A549 (cell line): ENCODE data around the gene SHLD1.
"Not testable (repeated sequence)": the region's sequence is repeated elsewhere in the genome, so short reads cannot be mapped to it uniquely, and the experiment has no call there.

Experiments used
- CHD2 ChIP-seq: fragments of 150-350 bp; IDR thresholded peaks from 2 replicates; pipeline ENCODE4 v1.6.1; 2014; ENCODE audit warnings: low read length; ENCODE audit not compliant: partially characterized antibody
- FOXS1 ChIP-seq: fragments of 250-450 bp; sonication (Bioruptor Pico); IDR thresholded peaks from 2 replicates; pipeline ENCODE4 v1.5.0; 2020; ENCODE audit warnings: mild to moderate bottlenecking, moderate library complexity
- SMC3 ChIP-seq: fragments of >200 bp; sonication (Bioruptor Twin); formaldehyde crosslinking; IDR thresholded peaks from 3 replicates; pipeline ENCODE4 v1.6.1; 2018; ENCODE audit warnings: inconsistent platforms
- TFCP2L1 ChIP-seq: fragments of 250-450 bp; sonication (Bioruptor Pico); IDR thresholded peaks from 2 replicates; pipeline ENCODE4 v1.5.0; 2021; ENCODE audit warnings: mild to moderate bottlenecking
- TF ChIP-seq, protein P1 (sequence below): fragments of >200 bp; sonication (Bioruptor Twin); formaldehyde crosslinking; IDR thresholded peaks from 3 replicates; pipeline ENCODE4 v1.5.1; 2016

DNA sequence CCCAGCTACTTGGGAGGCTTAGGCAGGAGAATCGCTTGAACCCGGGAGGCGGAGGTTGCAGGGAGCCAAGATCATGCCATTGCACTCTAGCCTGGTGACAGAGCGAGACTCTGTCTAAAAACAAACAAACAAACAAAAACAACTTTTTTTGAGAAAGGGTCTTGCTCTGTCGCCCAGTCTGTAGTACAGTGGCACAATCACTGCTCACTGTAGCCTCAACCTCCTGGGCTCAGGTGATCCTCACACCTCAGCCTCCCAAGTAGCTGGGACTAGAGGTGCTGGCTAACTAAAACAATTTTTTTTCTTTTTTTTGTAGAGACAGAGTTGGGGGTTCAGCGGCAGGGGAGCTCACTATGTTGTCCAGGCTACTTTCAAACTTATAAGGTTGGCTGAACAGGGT, 28.8 kb upstream of the SHLD1 start:
- TF ChIP-seq FOXS1 (CRISPR knock-in tag); TFCP2L1 (CRISPR knock-in tag); SMC3; CHD2: not testable (repeated sequence)
- TF ChIP-seq, protein P1, sequence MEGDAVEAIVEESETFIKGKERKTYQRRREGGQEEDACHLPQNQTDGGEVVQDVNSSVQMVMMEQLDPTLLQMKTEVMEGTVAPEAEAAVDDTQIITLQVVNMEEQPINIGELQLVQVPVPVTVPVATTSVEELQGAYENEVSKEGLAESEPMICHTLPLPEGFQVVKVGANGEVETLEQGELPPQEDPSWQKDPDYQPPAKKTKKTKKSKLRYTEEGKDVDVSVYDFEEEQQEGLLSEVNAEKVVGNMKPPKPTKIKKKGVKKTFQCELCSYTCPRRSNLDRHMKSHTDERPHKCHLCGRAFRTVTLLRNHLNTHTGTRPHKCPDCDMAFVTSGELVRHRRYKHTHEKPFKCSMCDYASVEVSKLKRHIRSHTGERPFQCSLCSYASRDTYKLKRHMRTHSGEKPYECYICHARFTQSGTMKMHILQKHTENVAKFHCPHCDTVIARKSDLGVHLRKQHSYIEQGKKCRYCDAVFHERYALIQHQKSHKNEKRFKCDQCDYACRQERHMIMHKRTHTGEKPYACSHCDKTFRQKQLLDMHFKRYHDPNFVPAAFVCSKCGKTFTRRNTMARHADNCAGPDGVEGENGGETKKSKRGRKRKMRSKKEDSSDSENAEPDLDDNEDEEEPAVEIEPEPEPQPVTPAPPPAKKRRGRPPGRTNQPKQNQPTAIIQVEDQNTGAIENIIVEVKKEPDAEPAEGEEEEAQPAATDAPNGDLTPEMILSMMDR, result not testable (repeated sequence)
